NCI-H1436 (cell line): ENCODE data around the gene STAT5B.

ENCODE experiments used
- DNase-seq: peaks from one replicate; lab custom pipeline; 2025; lab: John Stamatoyannopoulos, UW

The STAT5B gene

DNA sequence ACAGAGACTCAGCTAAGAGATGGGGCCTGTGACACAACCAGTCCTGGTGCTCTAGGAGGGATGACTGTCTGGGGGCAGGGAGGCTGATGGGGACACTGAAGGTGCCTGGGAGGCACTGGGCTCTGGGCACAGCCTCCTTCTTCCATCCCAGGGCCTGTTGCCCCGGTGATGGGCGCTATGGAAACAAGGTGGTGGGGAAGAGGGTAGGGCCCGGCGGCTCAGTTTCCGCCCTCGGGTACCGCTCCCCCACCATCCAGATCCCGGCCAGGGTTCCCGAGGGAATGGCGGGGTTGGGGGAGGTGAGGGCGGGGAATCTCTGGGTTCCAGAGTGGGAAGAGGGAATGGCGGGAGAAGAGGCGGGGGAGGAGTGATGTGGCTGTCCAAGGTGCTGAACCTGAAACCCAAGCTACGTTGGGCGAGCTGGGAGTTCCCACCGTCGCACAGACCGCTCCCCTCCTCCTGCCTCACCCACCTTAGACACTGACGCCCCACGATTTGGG, 96.2 kb downstream of the STAT5B start:
- peak; percentile 82 for DNase-seq

DNA sequence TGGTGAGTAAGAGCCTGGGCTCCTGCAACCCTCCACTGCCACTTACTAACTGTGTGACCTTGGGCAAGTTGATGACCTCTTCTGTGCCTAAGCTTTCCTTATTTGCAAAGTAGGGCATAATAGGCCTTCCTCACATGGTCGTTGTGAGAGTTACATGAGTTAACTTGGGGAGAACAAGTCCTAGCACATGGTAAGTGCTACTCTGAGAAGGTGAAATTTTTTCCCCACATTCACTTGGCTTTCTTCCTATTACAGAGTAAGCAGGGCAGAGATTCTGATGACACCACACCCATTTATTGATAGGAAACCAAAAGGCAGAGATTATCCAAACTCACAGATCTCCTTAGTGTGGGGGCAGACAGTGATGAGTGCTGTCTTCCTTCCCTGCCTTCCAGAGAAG, 96.9 kb downstream of the STAT5B start:
- no peak for DNase-seq

DNA sequence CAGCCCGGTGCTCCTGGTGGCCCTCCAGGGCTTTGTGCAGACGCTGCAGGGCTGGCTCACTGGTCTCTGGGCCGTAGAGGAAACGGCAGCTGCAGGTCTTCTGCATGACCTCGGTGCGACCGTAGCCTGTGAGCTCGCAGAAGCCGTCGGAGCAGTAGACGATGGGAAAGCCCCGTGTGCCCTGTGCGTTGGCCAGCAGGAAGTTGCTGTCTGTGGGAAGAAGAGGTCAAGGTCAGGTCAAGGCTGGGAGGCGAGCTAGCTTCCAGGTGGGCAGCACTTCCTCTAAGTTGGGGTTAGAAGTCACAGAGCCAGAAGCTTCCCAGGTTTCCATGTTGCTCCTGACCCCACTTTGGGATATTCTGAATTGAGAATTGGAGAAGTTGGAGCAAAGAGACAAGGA, 97.4 kb downstream of the STAT5B start:
- no peak for DNase-seq

DNA sequence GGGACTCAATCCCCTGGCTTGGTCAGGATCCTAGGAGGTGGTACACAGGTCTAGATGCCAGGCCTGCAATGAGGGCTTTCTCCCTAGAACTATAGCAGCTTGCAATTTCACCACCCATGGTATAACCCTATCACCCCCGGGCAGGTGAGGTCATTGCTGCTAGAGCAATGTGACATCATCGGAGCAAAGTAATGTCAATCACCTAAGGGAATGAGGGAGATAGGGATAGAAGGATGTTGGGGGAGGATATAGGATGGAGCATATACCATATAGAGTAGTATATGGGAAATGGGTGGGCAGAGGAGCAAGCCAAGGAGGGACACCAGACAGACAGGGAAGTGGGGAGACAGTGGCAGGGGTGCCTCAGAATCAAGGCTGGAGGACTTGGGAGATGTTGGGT, 98.5 kb downstream of the STAT5B start:
- DNase-seq = no peak

DNA sequence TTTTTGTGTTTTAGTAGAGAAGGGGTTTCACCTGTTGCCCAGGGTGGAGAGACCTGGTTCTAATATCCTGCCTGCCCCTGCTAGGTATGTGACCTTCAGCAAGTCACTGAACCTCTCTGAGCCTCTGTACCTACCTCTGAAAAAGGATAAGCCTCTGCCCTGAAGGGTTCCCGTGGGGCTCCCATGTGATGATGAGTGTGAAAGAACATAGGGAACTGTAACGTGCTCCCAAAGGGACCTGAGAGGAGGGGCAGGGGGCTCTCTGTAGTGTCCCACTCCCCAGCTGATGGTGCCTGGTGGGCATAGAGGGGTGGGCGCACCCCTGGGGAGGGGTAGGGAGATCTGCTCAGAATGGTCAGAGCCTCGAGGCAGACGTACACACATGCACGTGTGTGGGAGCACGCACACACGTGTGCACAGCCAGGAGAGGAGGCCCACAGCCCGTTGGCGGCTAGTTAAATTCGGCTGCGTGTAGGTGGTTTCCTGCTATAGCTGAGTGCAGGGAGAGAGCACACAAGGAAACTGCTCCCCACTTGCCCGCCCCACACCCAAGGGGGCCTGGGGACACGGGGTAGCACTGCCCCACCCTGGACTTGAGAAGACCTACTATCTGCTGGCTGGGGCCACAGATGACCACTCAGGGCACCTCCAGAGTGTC, 101.9 kb downstream of the STAT5B start:
- no peak for DNase-seq

DNA sequence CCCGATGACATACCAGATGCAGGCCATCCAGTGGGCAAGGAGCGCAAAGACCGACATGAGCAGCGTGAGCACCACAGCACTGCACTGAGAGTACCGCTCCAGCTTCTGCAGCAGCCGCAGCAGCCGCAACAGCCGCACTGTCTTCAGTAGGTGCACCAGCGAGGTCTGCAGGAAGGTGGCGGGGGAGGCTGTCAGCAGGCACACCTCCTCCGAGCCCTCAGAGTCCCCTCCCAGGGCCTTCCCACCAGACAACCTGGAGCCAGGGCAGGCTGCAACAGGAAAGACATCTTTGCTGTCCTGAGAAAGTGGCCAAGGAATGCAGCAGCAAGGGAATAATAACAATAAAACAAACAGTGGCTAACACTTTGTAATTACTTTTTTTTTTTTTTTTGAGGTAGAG, 104.4 kb downstream of the STAT5B start:
- DNase-seq = no peak

DNA sequence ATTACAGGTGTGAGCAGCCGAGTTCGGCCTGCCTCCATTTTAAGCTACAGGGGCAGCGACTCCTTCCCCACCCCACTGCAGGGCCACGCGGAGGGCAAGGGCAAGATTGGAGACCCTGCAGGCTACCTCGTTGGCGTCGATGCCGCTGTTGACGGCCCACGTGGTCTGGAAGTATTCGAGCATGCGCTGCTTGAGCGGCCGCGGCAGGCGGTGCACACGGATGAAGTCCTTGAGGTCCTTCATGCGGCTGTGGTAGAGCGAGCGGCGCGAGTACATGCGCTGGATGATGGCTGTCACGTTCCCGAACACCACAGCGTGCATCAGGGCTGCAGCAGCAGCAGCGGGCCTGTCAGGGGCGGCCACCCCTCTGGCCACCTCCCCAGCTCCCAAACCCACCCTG, 106.8 kb downstream of the STAT5B start:
- DNase-seq = no peak

DNA sequence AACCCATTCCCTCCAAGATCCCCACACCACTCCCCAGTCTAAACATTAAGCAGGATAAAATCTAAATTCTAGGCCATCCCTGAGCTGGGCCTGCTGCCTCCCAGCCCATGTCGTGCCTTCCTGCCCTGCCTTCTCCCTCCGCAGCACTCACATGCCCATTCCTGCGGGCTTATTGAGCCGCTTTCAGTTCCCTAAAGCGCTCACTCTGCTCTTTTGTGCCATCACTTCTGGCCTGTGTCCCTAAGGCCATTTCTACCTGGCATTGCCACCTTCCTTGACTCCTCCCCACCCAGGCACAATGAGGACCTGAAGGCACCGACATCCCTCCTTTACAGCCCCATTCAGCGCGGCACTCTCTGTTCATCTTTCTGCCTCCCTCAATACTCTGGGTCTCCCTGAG, 108.4 kb downstream of the STAT5B start:
- no peak for DNase-seq

DNA sequence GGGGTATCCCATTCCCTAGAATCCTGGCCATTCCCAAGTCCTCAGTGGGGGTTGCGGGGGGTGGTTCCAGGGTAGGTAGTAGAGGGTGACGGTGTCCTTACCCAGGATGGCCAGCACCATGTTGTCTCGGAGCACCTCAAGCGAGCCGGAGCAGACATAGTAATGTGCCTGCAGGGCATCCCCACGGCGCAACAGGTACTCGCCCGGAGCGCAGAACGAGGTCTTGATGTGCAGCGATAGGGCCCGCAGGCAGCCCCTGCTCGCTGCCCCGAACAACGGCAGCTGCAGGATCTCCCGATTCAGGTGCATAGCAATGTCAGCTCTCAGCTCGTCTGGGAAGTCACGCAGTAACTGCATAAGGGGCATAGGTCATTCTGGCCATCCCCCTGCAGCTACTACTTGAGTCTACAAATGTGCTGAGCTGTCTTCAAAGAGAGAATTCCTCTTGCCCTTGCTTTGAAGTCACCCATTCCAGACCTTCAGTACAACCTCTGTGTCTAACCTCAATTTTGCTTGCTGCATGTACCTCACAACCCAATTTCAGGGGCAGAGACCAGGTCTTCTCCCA, 109.9 kb downstream of the STAT5B start:
- DNase-seq = no peak

DNA sequence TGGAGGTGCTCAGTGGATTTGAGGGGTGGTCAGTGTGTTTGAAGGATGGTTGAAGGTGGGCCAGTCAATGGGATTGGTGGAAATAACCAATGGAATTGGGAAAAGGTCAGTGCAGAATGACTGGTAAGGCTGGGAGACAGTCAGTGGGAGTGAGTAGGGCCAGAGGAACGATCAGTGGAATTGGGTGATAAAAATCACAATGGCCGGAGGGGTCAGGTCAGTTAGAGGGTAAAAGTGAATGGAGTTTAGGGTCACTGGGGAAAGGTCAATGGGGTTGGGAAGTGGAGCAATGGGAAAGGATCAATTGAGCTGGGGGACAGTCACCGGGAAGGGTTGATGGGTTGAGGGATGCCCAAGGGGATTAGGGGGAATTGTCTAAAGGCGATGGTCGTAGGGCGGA, 110.4 kb downstream of the STAT5B start:
- DNase-seq = no peak

DNA sequence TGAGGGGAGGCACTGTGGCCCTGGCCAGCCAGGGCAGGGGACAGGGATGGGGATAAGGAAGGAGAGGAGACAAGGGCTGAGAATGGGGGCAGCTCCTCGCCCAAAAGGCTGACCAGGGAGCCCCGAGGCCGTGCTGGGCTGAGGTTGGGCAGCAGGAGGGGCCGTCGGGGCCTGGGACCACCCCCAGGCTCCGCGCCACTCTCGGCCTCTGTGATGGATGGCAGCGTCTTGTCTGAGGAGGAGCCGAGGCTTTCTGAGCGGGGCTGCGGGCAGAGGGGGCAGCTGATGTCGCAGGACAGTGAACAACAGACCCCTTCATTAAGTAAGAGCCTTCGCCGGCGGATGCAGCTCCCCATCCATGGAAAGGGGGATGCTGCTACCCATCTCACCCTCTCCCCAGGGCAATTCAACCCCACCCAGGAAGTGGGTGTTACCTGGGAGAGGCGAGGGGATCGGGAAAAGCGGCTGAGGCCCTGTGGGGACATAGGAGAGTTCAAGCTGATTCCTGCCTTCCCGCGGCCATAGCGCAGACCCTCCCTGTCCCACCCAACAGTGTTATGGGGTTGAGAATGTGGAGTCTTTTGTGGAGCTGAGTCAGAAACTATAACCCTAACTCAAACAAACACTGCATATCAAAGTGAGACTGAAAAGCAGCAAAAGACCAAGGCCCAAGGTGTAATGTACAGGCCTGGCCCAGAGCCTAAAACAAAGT, 112.3 kb downstream of the STAT5B start:
- no peak for DNase-seq

DNA sequence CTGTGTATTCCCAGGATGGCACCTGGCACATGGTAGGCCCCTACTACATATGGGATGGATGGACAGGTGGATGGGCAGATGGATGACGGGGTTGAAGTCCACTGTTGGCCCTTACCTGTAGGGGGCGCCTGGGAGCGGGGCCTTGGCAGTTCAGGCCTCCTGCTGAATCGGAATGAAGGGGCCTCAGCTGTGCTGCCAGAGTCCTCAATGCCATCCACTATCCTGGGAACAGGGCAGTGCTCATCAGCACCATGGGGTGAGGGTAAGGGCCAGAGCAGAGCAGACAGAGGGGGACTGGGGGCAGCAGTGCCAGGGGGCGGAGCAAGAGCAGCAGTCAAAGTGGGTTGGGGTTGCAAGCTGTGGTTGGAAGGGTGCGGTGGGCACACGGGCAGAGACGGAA, 113.1 kb downstream of the STAT5B start:
- DNase-seq = no peak

DNA sequence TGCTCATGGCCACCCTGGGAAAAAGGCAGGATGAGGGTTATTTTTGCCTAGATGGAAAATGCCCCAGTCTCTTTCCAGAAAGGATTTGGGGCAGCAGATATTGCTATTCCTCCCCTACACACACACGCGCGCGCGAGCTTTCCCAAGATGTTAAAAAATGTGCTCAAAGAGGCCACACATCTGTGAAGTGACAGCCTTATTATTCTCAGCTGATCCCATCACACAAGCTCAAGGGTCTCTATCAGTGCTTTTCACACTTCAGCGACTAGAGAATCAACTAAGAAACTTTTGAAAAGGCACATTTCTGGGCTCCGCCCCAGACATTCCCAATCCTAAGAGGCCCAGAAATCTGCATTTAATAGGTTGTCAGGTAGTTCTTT, 115.7 kb downstream of the STAT5B start:
- DNase-seq = no peak

DNA sequence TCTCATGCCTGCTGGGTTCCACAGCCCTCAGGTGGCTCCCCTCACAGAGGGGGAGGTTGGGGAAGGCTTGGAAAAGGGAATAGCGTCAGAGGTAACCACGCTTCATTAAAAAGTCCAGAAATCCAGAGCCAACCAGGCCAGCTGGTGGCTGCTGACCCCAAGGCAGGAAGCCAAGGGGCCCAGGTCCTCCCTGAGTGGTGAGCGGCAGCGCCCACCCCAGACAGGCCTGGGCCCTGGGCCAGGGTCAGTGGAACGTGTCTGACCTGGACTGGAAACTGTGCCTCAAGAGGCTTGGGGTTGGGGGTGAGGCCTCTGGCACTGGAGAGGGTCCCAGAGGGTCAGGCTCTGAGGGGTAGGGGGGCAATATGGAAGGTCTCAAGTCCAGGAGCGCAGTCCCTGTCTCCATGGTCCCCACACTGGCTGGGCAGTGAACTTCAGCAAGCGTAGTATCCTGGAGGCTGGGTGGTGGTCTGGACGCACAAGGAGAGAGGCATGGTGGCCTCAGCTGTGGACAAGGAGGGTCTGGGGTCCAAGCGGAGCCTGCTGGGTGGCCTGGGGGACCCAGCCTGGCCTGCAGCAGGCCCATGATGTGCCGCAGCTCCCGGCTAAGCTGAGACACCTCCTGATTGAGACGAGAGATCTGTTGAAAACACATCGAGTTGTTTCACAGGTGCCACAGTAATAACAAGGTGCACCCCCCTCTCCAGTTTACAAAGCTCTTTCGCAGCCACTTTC, 116.2 kb downstream of the STAT5B start:
- DNase-seq = no peak

DNA sequence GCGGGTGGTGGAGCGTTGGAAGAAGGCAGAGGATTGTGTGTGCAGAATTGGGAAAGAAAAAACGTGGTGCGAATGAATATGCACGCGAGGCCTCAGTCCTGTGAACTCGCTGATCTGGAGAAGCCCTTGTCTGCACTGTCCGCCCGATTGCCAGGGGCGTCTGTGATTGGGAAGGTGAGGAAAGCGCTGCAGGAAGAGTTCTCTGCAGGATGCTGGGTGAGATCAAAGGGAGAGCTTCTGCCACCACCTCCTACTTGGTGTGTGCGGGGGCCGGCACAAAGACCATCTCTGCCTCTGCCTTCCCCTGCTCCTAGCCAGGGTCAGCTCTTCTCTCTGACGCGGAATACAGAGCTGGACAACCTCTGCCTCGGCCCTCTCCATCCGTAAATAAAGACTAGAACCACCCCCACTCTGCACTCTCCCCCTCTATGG, 120.6 kb downstream of the STAT5B start:
- DNase-seq = no peak

DNA sequence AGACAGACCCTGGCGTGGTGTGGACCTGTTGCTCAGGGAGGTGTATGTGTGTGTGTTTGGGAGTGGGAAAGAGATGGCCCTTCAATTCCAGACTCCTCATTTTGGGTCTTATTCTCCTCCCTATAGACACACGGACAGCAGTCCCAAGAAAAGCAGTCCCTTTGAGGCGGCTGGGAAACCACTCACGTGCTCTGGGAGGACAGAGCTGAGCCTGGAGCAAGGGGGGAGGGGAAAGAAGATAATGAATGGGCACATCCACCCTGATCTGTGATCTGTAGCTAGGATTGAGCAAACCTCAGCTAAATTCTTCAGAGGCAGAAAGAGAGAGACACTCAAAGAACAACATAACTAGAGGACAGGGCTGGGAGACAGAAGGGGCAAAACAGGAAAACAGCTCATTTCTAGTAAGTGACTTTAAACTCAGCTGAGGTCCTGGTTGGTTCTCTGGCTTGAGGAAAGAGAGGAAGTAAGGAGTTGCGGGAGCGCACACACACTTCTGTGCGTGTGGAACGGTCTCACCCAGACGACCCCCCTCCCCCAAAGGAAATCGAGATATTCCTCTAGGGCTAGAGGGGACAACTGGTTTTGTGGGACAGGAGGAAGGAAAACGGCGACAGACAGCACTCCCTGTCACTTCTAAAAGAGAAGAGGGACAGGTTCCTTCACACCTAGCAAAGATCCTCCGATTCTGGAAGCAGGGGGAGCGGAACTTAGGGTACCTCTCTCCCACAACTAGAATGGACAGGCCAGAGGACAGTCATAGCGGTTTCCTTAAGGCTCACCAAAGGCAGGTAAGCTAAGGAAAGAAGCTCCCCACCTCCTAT, 122.1 kb downstream of the STAT5B start:
- DNase-seq = no peak
